ENCODE measurements around the gene NISCH.

DNA sequence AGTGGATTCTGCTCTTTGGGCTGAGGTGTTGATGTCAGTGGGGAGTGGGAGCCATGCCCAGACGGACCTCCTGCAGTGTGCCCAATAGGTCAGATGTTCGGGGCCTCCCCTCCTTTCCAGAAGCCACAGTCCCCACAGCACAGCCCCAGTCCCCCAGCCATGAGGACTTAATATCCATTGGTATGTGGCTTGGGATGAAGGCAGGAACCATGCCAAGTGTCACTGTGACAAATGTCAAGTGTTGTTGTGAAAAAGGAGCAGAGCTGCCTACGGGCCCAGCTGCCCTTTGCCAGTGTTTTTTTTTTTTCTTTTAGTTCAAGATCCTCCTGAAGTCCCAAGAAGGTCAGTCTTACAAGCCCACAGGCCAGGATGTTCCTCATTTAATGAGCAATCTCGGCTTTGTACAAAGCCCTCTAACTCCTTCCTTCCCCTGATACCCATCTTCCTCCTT lies 22.7 kb upstream of the NISCH start:
- TF ChIP-seq, protein P1, sequence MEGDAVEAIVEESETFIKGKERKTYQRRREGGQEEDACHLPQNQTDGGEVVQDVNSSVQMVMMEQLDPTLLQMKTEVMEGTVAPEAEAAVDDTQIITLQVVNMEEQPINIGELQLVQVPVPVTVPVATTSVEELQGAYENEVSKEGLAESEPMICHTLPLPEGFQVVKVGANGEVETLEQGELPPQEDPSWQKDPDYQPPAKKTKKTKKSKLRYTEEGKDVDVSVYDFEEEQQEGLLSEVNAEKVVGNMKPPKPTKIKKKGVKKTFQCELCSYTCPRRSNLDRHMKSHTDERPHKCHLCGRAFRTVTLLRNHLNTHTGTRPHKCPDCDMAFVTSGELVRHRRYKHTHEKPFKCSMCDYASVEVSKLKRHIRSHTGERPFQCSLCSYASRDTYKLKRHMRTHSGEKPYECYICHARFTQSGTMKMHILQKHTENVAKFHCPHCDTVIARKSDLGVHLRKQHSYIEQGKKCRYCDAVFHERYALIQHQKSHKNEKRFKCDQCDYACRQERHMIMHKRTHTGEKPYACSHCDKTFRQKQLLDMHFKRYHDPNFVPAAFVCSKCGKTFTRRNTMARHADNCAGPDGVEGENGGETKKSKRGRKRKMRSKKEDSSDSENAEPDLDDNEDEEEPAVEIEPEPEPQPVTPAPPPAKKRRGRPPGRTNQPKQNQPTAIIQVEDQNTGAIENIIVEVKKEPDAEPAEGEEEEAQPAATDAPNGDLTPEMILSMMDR (optimal IDR thresholded peaks at IDR 0.05 in 1 of 3, IDR thresholded peaks at IDR 0.05 in 1 of 3, conservative IDR thresholded peaks at IDR 0.05 in 1 of 3; ENCODE audit: extremely low read depth in 1 of 3, insufficient read depth in 2 of 3, low read length in 3 of 3): no peak
- no peak for TF ChIP-seq EZH2 (IDR thresholded peaks at IDR 0.05; ENCODE audit: low read length)
